A673 (cell line): Measurements from ENCODE around the gene CBY3. TPM values are rescaled to one million over a fixed set of nuclear protein-coding genes. Genes with fewer than 3 reads are reported as not detected.
A peak's percentile ranks its signal among the peaks of the same experiment; 100 is the strongest.

Source experiments
- BruUV-seq: library from RNA; stranded (reverse); fragments of 400-500 nt; replicated peaks from 2 replicates; lab custom pipeline; 2021; lab: Mats Ljungman, UMichigan
- CTCF ChIA-PET: fragments of 300-600 bp; sonication (Branson Sonifier 250); formaldehyde crosslinking; loops from one replicate; lab custom pipeline; 2022; ENCODE audit warnings: antibody characterized with exemption; lab: Charles Lee
- POLR2A ChIA-PET: fragments of 300-600 bp; sonication (Branson Sonifier 250); formaldehyde crosslinking; loops from one replicate; lab custom pipeline; 2022; ENCODE audit warnings: antibody characterized with exemption; ENCODE audit not compliant: low non-redundant PET; lab: Charles Lee
- DNase-seq: peaks from one replicate; pipeline ENCODE4 v3.0.0-alpha.2; 2015; ENCODE audit warnings: low spot score
- H3K27ac ChIP-seq: fragments of 200-600 bp; sonication (generic); 2 replicates; pipeline ENCODE4 v1.5.1; 2016; ENCODE audit warnings: mixed run types, low read depth, mild to moderate bottlenecking, mixed read lengths, antibody characterized with exemption, low read length; ENCODE audit not compliant: poor library complexity, severe bottlenecking
- H3K27me3 ChIP-seq: fragments of 200-600 bp; sonication (generic); replicated peaks from 2 replicates; pipeline ENCODE4 v1.6.1; 2017; ENCODE audit warnings: mixed run types, low read depth, mild to moderate bottlenecking, mixed read lengths, antibody characterized with exemption, low read length; ENCODE audit not compliant: insufficient read depth, poor library complexity
- H3K36me3 ChIP-seq: fragments of 200-600 bp; sonication (generic); 2 replicates; pipeline ENCODE4 v1.6.1; 2016; ENCODE audit warnings: mixed run types, mild to moderate bottlenecking, mixed read lengths, antibody characterized with exemption, low read length; ENCODE audit not compliant: insufficient read depth, poor library complexity, severe bottlenecking
- H3K4me1 ChIP-seq: fragments of 200-600 bp; sonication (generic); 2 replicates; pipeline ENCODE4 v1.6.1; 2017; ENCODE audit warnings: mixed run types, mild to moderate bottlenecking, mixed read lengths, antibody characterized with exemption, low read length; ENCODE audit not compliant: insufficient read depth, poor library complexity, severe bottlenecking
- H3K4me3 ChIP-seq: fragments of 200-600 bp; sonication (generic); 2 replicates; pipeline ENCODE4 v1.5.1; 2016; ENCODE audit warnings: low read depth, mixed run types, mild to moderate bottlenecking, mixed read lengths, low read length; ENCODE audit not compliant: poor library complexity, severe bottlenecking
- H3K9me3 ChIP-seq: fragments of 200-600 bp; sonication (generic); 2 replicates; pipeline ENCODE4 v1.6.1; 2016; ENCODE audit warnings: mixed run types, low read depth, mild to moderate bottlenecking, mixed read lengths, antibody characterized with exemption, low read length; ENCODE audit not compliant: poor library complexity, severe bottlenecking
- EZH2 ChIP-seq: fragments of 200-600 bp; sonication (generic); IDR thresholded peaks from 2 replicates; pipeline ENCODE4 v1.6.1; 2017; ENCODE audit warnings: borderline replicate concordance, low read depth, mild to moderate bottlenecking, mixed read lengths, antibody characterized with exemption, low read length; ENCODE audit not compliant: poor library complexity, severe bottlenecking
- intact Hi-C: fragments of 100-400 bp; cut with micrococcal nuclease; formaldehyde crosslinking; loops from one replicate; pipeline ENCODE4 v1.10.0; 2022; ENCODE audit not compliant: unreplicated experiment
- total RNA-seq: library from RNA; stranded (reverse); gene quantifications from 2 replicates; pipeline ENCODE4 v1.2.3, GENCODE V29; 2021
- TF ChIP-seq, protein P1 (sequence below): fragments of 300-800, 200-600 bp; sonication (generic); conservative IDR thresholded peaks from 2 replicates; pipeline ENCODE4 v1.5.1; 2017; ENCODE audit warnings: low read depth, mild to moderate bottlenecking, antibody characterized with exemption, low read length, moderate library complexity, mixed read lengths

Gene CBY3
- total RNA-seq, 1 experiment from 2014 or later = not detected

GRCh38 chr5:179680014-179680779 lies 637 bp downstream of the CBY3 start:
- DNase-seq = no peak
- POLR2A ChIA-PET = no interaction called here
- Histone ChIP-seq H3K27ac (no peak overlapping the region), H3K4me1 (peaks cover 8% of the 10 kb centered on the region), H3K36me3 (no peaks in the 10 kb centered on the region), H3K4me3 (no peak overlapping the region), H3K9me3 (no peaks in the 10 kb centered on the region), H3K27me3 (no peaks in the 10 kb centered on the region)
- CTCF ChIA-PET = no interaction called here
- intact Hi-C loops = no loop called here
- TSS peak; percentile 54 for BruUV-seq
- TF ChIP-seq EZH2 = no peak
- TF ChIP-seq, protein P1, sequence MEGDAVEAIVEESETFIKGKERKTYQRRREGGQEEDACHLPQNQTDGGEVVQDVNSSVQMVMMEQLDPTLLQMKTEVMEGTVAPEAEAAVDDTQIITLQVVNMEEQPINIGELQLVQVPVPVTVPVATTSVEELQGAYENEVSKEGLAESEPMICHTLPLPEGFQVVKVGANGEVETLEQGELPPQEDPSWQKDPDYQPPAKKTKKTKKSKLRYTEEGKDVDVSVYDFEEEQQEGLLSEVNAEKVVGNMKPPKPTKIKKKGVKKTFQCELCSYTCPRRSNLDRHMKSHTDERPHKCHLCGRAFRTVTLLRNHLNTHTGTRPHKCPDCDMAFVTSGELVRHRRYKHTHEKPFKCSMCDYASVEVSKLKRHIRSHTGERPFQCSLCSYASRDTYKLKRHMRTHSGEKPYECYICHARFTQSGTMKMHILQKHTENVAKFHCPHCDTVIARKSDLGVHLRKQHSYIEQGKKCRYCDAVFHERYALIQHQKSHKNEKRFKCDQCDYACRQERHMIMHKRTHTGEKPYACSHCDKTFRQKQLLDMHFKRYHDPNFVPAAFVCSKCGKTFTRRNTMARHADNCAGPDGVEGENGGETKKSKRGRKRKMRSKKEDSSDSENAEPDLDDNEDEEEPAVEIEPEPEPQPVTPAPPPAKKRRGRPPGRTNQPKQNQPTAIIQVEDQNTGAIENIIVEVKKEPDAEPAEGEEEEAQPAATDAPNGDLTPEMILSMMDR = no peak

GRCh38 chr5:179679014-179679674 lies 1.7 kb downstream of the CBY3 start:
- no TSS peak for BruUV-seq
- Histone ChIP-seq H3K27ac (peak overlapping the region; percentile 92), H3K9me3 (no peaks in the 10 kb centered on the region), H3K36me3 (no peaks in the 10 kb centered on the region), H3K27me3 (no peaks in the 10 kb centered on the region), H3K4me1 (peaks cover 8% of the 10 kb centered on the region), H3K4me3 (peak overlapping the region; percentile 96)
- ChIA-PET POLR2A (no interaction called here), CTCF (no interaction called here)
- intact Hi-C loops = no loop called here
- TF ChIP-seq, protein P1 = peak; percentile 54
- no peak for TF ChIP-seq EZH2
- DNase-seq = peak; percentile 66

GRCh38 chr5:179678223-179679013 lies 2.4 kb downstream of the CBY3 start:
- no peak for TF ChIP-seq EZH2
- TF ChIP-seq, protein P1 = no peak
- Histone ChIP-seq H3K4me3 (peak overlapping the region; percentile 96), H3K27me3 (no peaks in the 10 kb centered on the region), H3K27ac (peak overlapping the region; percentile 92), H3K9me3 (no peaks in the 10 kb centered on the region), H3K4me1 (peaks cover 8% of the 10 kb centered on the region), H3K36me3 (no peaks in the 10 kb centered on the region)
- intact Hi-C loops = no loop called here
- POLR2A ChIA-PET = no interaction called here
- BruUV-seq = no TSS peak
- peak; percentile 96 for DNase-seq
- CTCF ChIA-PET = no interaction called here
